ENCODE measurements around the gene SLC52A1.

GRCh38 chr17:5042157-5043022 lies 7.2 kb upstream of the SLC52A1 start:
- TF ChIP-seq EP300 (IDR thresholded peaks at IDR 0.05) (no peak), POLR2AphosphoS5 (IDR thresholded peaks at IDR 0.05) (no peak)

Measured in esophagus muscularis mucosa (tissue), 3 donors.